ENCODE data around the gene RPS6KA1.

DNA sequence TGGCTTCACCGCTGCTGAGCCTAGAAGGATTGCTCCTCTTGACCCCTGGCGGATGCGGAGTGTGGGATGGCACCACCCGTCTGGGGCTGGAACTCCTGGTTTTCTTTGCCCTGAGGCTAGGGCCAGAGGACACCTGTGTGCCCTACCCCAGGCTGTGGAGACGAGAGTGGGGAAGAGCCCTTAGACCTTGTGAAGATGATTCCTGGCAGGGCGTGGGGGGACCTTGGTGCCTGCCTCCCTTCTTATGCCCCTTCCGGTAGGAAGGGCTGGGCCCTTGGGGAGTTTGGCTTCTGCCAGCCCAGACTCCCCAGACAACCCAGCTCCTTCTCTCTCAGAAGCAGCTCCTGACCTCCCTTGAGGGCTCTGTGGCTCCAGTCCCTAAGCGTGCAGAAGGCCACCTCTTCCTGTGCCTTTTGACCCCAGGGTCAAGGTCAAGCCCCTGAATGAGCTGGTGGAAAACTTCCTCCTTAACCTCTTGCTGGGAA, 891 bp downstream of the RPS6KA1 start:
- TF ChIP-seq EZH2phosphoT487 (IDR thresholded peaks at IDR 0.05; ENCODE audit: insufficient read depth, low read depth), result no peak
- no peak for TF ChIP-seq EZH2 (IDR thresholded peaks at IDR 0.05; ENCODE audit: insufficient read depth, poor library complexity, severe bottlenecking)

Measured in GM23248 (cell line).